H9 (cell line): Measurements from ENCODE around the gene IL16. TPM values are rescaled to one million over a fixed set of nuclear protein-coding genes. Genes with fewer than 3 reads are reported as not detected.

Experiments
- DNase-seq: peaks from one replicate; pipeline ENCODE4 v3.0.0-alpha.2; 2017
- H2AFZ ChIP-seq: one replicate; pipeline ENCODE4 v1.6.1; 2013; ENCODE audit warnings: mild to moderate bottlenecking, low read length, control low read depth, moderate library complexity
- H2AK5ac ChIP-seq: 2 replicates; pipeline ENCODE4 v1.6.1; 2013; ENCODE audit warnings: low read length, control low read depth, mixed read lengths; ENCODE audit not compliant: insufficient read length
- H2BK120ac ChIP-seq: one replicate; pipeline ENCODE4 v1.6.1; 2013; ENCODE audit warnings: low read depth, mild to moderate bottlenecking, low read length, control low read depth, inconsistent platforms; ENCODE audit not compliant: poor library complexity, severe bottlenecking
- H2BK12ac ChIP-seq: 2 replicates; pipeline ENCODE4 v1.6.1; 2013; ENCODE audit warnings: low read length, control low read depth, mixed read lengths, low read depth; ENCODE audit not compliant: insufficient read length
- H2BK15ac ChIP-seq: 2 replicates; pipeline ENCODE4 v1.6.1; 2013; ENCODE audit warnings: low read depth, low read length, control low read depth
- H2BK20ac ChIP-seq: one replicate; pipeline ENCODE4 v1.6.1; 2013; ENCODE audit warnings: low read depth, mild to moderate bottlenecking, low read length, control low read depth, inconsistent platforms; ENCODE audit not compliant: poor library complexity, severe bottlenecking
- H2BK5ac ChIP-seq: 2 replicates; pipeline ENCODE4 v1.6.1; 2013; ENCODE audit warnings: low read length, control low read depth, mixed read lengths; ENCODE audit not compliant: insufficient read length
- H3K14ac ChIP-seq: 2 replicates; pipeline ENCODE4 v1.6.1; 2013; ENCODE audit warnings: low read length, control low read depth; ENCODE audit not compliant: insufficient read depth
- H3K18ac ChIP-seq: 2 replicates; pipeline ENCODE4 v1.6.1; 2013; ENCODE audit warnings: low read depth, mild to moderate bottlenecking, mixed read lengths, low read length, control low read depth; ENCODE audit not compliant: insufficient read length
- H3K23ac ChIP-seq: 2 replicates; pipeline ENCODE4 v1.6.1; 2013; ENCODE audit warnings: low read length, control low read depth, mixed read lengths, low read depth; ENCODE audit not compliant: insufficient read length
- H3K23me2 ChIP-seq: 2 replicates; pipeline ENCODE4 v1.6.1; 2013; ENCODE audit warnings: low read depth, mild to moderate bottlenecking, mixed read lengths, low read length, control low read depth; ENCODE audit not compliant: insufficient read length, poor library complexity, severe bottlenecking
- H3K27ac ChIP-seq: 2 replicates; pipeline ENCODE4 v1.5.1; 2013; ENCODE audit warnings: low read length, control low read depth, mixed read lengths, low read depth; ENCODE audit not compliant: insufficient read length
- H3K27me3 ChIP-seq: 2 replicates; pipeline ENCODE4 v1.6.1; 2013; ENCODE audit warnings: low read length, control low read depth, inconsistent platforms; ENCODE audit not compliant: insufficient read depth
- H3K4ac ChIP-seq: 2 replicates; pipeline ENCODE4 v1.6.1; 2013; ENCODE audit warnings: low read depth, mild to moderate bottlenecking, control low read depth, inconsistent platforms, low read length, moderate library complexity
- H3K4me1 ChIP-seq: 2 replicates; pipeline ENCODE4 v1.6.1; 2013; ENCODE audit warnings: low read length, control low read depth, inconsistent platforms; ENCODE audit not compliant: insufficient read depth
- H3K4me2 ChIP-seq: 2 replicates; pipeline ENCODE4 v1.6.1; 2013; ENCODE audit warnings: low read length, control low read depth, mixed read lengths; ENCODE audit not compliant: insufficient read length, insufficient read depth
- H3K56ac ChIP-seq: 2 replicates; pipeline ENCODE4 v1.6.1; 2013; ENCODE audit warnings: low read depth, mild to moderate bottlenecking, mixed read lengths, low read length, control low read depth; ENCODE audit not compliant: insufficient read length
- H3K79me1 ChIP-seq: 2 replicates; pipeline ENCODE4 v1.6.1; 2013; ENCODE audit warnings: low read depth, mild to moderate bottlenecking, moderate library complexity, low read length, control low read depth, inconsistent platforms; ENCODE audit not compliant: insufficient read depth, poor library complexity, severe bottlenecking
- H3K79me2 ChIP-seq: 2 replicates; pipeline ENCODE4 v1.6.1; 2013; ENCODE audit warnings: low read length, control low read depth, inconsistent platforms; ENCODE audit not compliant: insufficient read depth
- H3K9ac ChIP-seq: 2 replicates; pipeline ENCODE4 v1.6.1; 2013; ENCODE audit warnings: low read length, control low read depth, mixed read lengths; ENCODE audit not compliant: insufficient read length; ENCODE audit errors: extremely low read depth
- H3K9me3 ChIP-seq: one replicate; pipeline ENCODE4 v1.6.1; 2013; ENCODE audit warnings: low read depth, low read length, inconsistent platforms; ENCODE audit not compliant: control insufficient read depth
- H3T11ph ChIP-seq: one replicate; pipeline ENCODE4 v1.6.1; 2013; ENCODE audit warnings: mild to moderate bottlenecking, low read length, control low read depth, inconsistent platforms
- H4K20me1 ChIP-seq: one replicate; pipeline ENCODE4 v1.6.1; 2013; ENCODE audit not compliant: control insufficient read depth, insufficient read length, insufficient read depth
- H4K5ac ChIP-seq: 2 replicates; pipeline ENCODE4 v1.6.1; 2013; ENCODE audit warnings: low read depth, mild to moderate bottlenecking, mixed read lengths, low read length, control low read depth; ENCODE audit not compliant: insufficient read length
- H4K8ac ChIP-seq: replicated peaks from 2 replicates; pipeline ENCODE4 v1.6.1; 2013; ENCODE audit warnings: low read length, control low read depth, mixed read lengths, low read depth; ENCODE audit not compliant: insufficient read length
- H4K91ac ChIP-seq: 2 replicates; pipeline ENCODE4 v1.6.1; 2013; ENCODE audit warnings: low read depth, mild to moderate bottlenecking, moderate library complexity, mixed read lengths, low read length, control low read depth; ENCODE audit not compliant: insufficient read length
- H3K27ac Mint-ChIP-seq, 3 experiments: 2 replicates in 2 of 3; 3 replicates in 1 of 3; pipeline ENCODE4 v1.8.0; 2020 to 2021; ENCODE audit warnings: mixed read lengths in 3 of 3, mild to moderate bottlenecking in 1 of 3, moderate library complexity in 1 of 3
- H3K27me3 Mint-ChIP-seq: 2 replicates; pipeline ENCODE4 v1.8.0; 2021; ENCODE audit warnings: low read depth, mild to moderate bottlenecking, moderate library complexity, mixed read lengths
- H3K36me3 Mint-ChIP-seq, 3 experiments: 2 replicates in 2 of 3; 3 replicates in 1 of 3; pipeline ENCODE4 v1.8.0; 2020 to 2021; ENCODE audit warnings: low read depth in 3 of 3, mixed read lengths in 3 of 3; ENCODE audit not compliant: insufficient read depth in 1 of 3
- H3K4me1 Mint-ChIP-seq, 2 experiments: 2 replicates each; pipeline ENCODE4 v1.8.0; 2020; ENCODE audit warnings: mixed read lengths in 2 of 2
- H3K4me3 Mint-ChIP-seq, 2 experiments: 2 replicates in 1 of 2; 3 replicates in 1 of 2; pipeline ENCODE4 v1.8.0; 2020 to 2021; ENCODE audit warnings: mild to moderate bottlenecking in 2 of 2, mixed read lengths in 2 of 2, moderate library complexity in 1 of 2
- H3K9me3 Mint-ChIP-seq, 2 experiments: 2 replicates in 1 of 2; 3 replicates in 1 of 2; pipeline ENCODE4 v1.8.0; 2020; ENCODE audit warnings: mild to moderate bottlenecking in 2 of 2, mixed read lengths in 2 of 2, moderate library complexity in 1 of 2
- WGBS: extraction: QIAGEN DNeasy Blood & Tissue Kit; methylation state at CpG from one replicate; pipeline ENCODE4 v1.1.7; 2013; ENCODE audit warnings: missing lambda C conversion rate, low lambda C conversion rate, mixed read lengths; ENCODE audit not compliant: insufficient read length; ENCODE audit errors: extremely low coverage; 5-methylcytosine and 5-hydroxymethylcytosine counted together
- total RNA-seq: library from RNA; stranded (reverse); gene quantifications from 2 replicates; pipeline ENCODE4 v1.2.1, GENCODE V29; 2021
- TF ChIP-seq, protein P1 (sequence below): fragments of 200-600 bp; sonication (generic); conservative IDR thresholded peaks from 3 replicates; pipeline ENCODE4 v1.8.0; 2021; ENCODE audit warnings: antibody characterized with exemption, mild to moderate bottlenecking

IL16 gene
- total RNA-seq, 1 experiment from 2014 or later, result 0.28 TPM

DNA sequence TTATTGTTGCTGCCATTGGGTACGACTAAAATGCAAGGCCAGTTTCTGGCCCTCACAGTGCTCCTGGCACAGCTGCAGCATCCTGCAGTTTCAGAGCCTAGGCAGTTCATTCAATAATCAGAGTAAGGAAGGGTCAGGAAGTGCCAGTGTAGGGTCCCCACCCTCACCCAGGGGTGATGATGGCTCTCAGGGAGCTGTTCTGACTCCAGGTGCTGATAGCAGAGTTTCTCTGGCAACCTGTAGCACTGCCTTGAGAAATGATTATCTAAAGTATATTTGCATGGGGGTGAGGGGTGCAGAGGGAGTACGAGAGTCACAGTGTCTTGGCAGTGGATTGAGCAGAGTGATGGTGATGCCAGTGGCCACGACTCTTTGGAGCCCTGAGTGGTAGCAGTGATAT is 15.5 kb upstream of the IL16 start:
- H3K9ac ChIP-seq, result no peak overlapping the region
- H4K20me1 ChIP-seq, result no peaks in the 10 kb centered on the region
- no peak overlapping the region for H2AK5ac ChIP-seq
- Mint-ChIP-seq H3K4me3 (no peak overlapping the region), H3K27ac (no peak overlapping the region; a peak in 1 of 7 replicates), H3K9me3 (no peaks in the 10 kb centered on the region), H3K27me3 (peaks cover 21% of the 10 kb centered on the region), H3K4me1 (peaks cover 0 to 18% of the 10 kb centered on the region in 2 experiments; a peak in 3 of 4 replicates), H3K36me3 (no peaks in the 10 kb centered on the region)
- no peak overlapping the region for H2AFZ ChIP-seq
- no peak overlapping the region for H3K23ac ChIP-seq
- no peaks in the 10 kb centered on the region for H3K79me1 ChIP-seq
- H3K14ac ChIP-seq, result no peak overlapping the region
- no CpG with 5 or more reads among the region's 3 CpGs for WGBS
- no peak overlapping the region for H3K27ac ChIP-seq
- no peaks in the 10 kb centered on the region for H3K79me2 ChIP-seq
- no peak overlapping the region for H3K18ac ChIP-seq
- no peak overlapping the region for H2BK20ac ChIP-seq
- no peak overlapping the region for H2BK12ac ChIP-seq
- no peak overlapping the region for H4K8ac ChIP-seq
- H3T11ph ChIP-seq, result no peak overlapping the region
- no peak overlapping the region for H4K5ac ChIP-seq
- TF ChIP-seq, protein P1, sequence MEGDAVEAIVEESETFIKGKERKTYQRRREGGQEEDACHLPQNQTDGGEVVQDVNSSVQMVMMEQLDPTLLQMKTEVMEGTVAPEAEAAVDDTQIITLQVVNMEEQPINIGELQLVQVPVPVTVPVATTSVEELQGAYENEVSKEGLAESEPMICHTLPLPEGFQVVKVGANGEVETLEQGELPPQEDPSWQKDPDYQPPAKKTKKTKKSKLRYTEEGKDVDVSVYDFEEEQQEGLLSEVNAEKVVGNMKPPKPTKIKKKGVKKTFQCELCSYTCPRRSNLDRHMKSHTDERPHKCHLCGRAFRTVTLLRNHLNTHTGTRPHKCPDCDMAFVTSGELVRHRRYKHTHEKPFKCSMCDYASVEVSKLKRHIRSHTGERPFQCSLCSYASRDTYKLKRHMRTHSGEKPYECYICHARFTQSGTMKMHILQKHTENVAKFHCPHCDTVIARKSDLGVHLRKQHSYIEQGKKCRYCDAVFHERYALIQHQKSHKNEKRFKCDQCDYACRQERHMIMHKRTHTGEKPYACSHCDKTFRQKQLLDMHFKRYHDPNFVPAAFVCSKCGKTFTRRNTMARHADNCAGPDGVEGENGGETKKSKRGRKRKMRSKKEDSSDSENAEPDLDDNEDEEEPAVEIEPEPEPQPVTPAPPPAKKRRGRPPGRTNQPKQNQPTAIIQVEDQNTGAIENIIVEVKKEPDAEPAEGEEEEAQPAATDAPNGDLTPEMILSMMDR, result no peak
- no peak overlapping the region for H2BK5ac ChIP-seq
- H3K9me3 ChIP-seq, result no peaks in the 10 kb centered on the region
- no peaks in the 10 kb centered on the region for H3K23me2 ChIP-seq
- no peak overlapping the region for H2BK120ac ChIP-seq
- H3K56ac ChIP-seq, result no peak overlapping the region
- no peak for DNase-seq
- no peak overlapping the region for H4K91ac ChIP-seq
- H2BK15ac ChIP-seq, result no peak overlapping the region
- no peak overlapping the region for H3K4me2 ChIP-seq
- H3K4me1 ChIP-seq, result no peaks in the 10 kb centered on the region
- H3K4ac ChIP-seq, result no peak overlapping the region
- H3K27me3 ChIP-seq, result no peaks in the 10 kb centered on the region
